ENCODE results near the gene SLC1A4. TPM values are rescaled to one million over a fixed set of nuclear protein-coding genes. Genes with fewer than 3 reads are reported as not detected.
A peak's percentile ranks its signal among the peaks of the same experiment; 100 is the strongest.

Gene SLC1A4
- total and polyA plus RNA-seq, 7 donors = 3.4 to 50.3 (median 13.9) TPM

DNA sequence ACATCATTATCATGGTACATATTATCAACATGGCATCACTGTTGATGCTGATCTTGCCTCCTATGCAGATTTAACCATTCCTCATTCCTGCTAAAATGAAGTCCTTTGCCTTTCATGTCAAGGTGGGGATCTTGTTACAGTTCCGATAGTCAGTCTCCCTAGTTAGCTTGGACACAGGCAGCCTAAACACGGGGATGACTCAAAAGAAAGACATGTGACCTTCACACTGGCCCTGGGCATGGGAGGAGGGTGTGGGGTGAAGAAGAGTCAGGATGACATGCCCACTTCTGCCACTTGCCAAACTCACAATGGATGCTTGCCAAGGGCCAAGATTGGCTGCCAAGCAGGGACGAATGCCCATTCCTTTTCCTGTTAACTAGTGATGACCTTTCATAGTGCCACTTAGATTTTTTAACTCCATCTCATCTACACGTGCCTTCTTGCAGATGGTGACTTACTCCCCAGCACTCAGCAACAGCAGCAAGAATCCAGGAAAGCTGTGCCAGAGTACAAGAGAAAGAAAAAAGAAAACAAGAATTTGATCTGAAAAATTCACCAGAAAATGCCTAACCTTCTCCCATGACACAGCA, 13.9 kb upstream of the SLC1A4 start:
- Histone ChIP-seq H3K27me3 (ENCODE audit: insufficient read depth in 3 of 3, low read length in 2 of 3) (no peaks in the 10 kb centered on the region), H3K4me1 (peaks cover 64% of the 10 kb centered on the region), H3K4me3 (no peak overlapping the region), H3K9me3 (no peaks in the 10 kb centered on the region), H3K27ac (peak overlapping the region; percentile 91), H3K36me3 (ENCODE audit: insufficient read depth in 1 of 2, low read depth in 1 of 2) (no peaks in the 10 kb centered on the region)
- 15 to 21% (median 18%) methylated on average over 4 of the region's 4 CpGs for WGBS, 3 donors
- DNase-seq (peak; percentile 72 to 90), ATAC-seq (peak; percentile 94 to 97 (median 96))
- TF ChIP-seq, protein P1, sequence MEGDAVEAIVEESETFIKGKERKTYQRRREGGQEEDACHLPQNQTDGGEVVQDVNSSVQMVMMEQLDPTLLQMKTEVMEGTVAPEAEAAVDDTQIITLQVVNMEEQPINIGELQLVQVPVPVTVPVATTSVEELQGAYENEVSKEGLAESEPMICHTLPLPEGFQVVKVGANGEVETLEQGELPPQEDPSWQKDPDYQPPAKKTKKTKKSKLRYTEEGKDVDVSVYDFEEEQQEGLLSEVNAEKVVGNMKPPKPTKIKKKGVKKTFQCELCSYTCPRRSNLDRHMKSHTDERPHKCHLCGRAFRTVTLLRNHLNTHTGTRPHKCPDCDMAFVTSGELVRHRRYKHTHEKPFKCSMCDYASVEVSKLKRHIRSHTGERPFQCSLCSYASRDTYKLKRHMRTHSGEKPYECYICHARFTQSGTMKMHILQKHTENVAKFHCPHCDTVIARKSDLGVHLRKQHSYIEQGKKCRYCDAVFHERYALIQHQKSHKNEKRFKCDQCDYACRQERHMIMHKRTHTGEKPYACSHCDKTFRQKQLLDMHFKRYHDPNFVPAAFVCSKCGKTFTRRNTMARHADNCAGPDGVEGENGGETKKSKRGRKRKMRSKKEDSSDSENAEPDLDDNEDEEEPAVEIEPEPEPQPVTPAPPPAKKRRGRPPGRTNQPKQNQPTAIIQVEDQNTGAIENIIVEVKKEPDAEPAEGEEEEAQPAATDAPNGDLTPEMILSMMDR (IDR thresholded peaks at IDR 0.05) = no peak
- intact Hi-C loops (cut with DNase I) = loop anchor here (5.0 kb wide), 1 partner anchor 33 kb away; no protein-coding TSS in a partner anchor

DNA sequence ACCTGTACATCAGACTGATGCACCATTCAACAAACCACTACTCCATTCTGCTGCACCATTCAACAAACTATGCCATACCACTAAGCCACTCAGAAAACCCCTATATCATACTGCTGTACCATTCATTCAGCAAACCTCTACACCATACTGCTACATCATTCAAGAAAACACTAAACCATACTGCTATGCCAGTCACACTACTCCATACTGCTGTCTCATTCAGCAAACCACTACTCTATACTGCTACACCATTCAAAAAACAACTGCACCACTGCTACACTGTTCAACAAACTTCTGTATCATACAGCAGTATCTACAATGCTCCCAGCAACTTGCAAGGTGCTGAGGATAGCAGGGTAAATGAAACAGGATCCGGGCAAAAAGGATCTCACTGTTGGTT, 12.9 kb upstream of the SLC1A4 start:
- H3K27ac ChIP-seq = peak overlapping the region; percentile 91
- H3K9me3 ChIP-seq = no peaks in the 10 kb centered on the region
- no peak for DNase-seq
- TF ChIP-seq, protein P1 (IDR thresholded peaks at IDR 0.05) = no peak
- WGBS, 3 donors = 25 to 72% (median 25%) methylated on average over 1 of the region's 1 CpG
- H3K27me3 ChIP-seq (ENCODE audit: insufficient read depth in 3 of 3, low read length in 2 of 3) = no peaks in the 10 kb centered on the region
- H3K36me3 ChIP-seq (ENCODE audit: insufficient read depth in 1 of 2, low read depth in 1 of 2) = no peaks in the 10 kb centered on the region
- no peak for ATAC-seq
- H3K4me1 ChIP-seq = peaks cover 59% of the 10 kb centered on the region
- intact Hi-C loops (cut with DNase I) = loop anchor here (5.0 kb wide), 1 partner anchor 34 kb away; no protein-coding TSS in a partner anchor
- H3K4me3 ChIP-seq = no peak overlapping the region

DNA sequence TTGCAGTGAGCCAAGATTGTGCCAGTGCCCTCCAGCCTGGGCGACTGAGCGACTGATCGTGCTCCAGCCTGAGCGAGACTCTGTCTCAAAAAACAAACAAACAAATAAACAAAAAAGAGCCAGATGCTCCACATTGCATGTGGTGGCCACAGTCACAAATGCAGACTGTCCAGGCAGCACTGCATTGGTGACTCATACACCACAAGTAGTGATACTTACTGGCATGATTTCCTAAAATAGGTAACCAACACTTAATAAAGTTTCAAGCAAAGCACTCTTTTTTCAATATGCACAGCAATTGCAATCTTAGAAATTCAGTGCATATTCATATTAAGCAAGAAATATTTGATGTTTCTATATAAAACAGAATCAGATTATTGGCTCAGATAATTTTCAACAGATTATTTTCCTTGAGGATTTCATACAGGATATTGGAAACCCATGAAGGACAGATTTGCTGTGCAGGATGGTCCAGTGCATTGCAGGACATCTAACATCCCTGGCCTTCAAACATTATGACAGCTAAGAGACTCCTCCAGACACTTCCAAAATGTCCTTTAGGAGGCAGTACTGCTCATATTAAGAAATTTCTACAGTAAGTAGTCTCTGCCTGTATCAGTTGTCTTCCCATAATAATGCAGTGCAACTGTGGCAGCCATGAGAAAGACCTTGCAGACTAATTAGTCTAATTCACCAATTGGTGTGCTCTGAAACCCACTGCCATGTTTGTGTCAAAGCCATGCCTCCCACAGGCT, 10.5 kb upstream of the SLC1A4 start:
- Histone ChIP-seq H3K4me3 (no peak overlapping the region), H3K9me3 (no peaks in the 10 kb centered on the region), H3K4me1 (peaks cover 47% of the 10 kb centered on the region), H3K36me3 (ENCODE audit: insufficient read depth in 1 of 2, low read depth in 1 of 2) (no peaks in the 10 kb centered on the region), H3K27ac (peak overlapping the region; percentile 48), H3K27me3 (ENCODE audit: insufficient read depth in 3 of 3, low read length in 2 of 3) (no peaks in the 10 kb centered on the region)
- 94 to 97% (median 96%) methylated on average over 4 of the region's 4 CpGs for WGBS, 3 donors
- TF ChIP-seq, protein P1 (IDR thresholded peaks at IDR 0.05) = peak; percentile 24
- ATAC-seq (peak; percentile 36 to 43 (median 39)), DNase-seq (no peak)
- intact Hi-C loops (cut with DNase I) = loop anchor here (5.0 kb wide), 1 partner anchor 36 kb away; no protein-coding TSS in a partner anchor

DNA sequence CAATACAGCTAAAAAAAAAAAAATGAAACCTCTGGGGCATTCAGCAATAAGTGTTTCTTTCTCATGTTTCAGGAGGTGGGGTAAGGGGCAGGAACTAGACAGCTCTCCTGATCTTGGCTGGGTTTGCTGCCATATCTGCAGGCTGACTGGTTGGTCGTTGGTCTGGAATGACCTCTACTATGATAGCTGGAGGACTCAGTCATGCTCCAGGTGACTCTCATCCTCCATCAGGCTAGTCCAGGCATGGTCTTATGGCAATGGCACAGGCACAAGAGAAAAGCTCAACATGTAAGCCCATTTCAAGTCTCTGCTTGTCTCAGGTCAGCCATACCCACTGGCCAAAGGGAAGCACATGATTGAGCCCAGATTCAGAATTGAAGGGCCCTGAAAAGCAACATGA, 9.5 kb upstream of the SLC1A4 start:
- DNase-seq = no peak
- intact Hi-C loops (cut with DNase I) = loop anchor here (5.0 kb wide), 1 partner anchor 37 kb away; no protein-coding TSS in a partner anchor
- 4 to 15% (median 8%) methylated on average over 1 of the region's 1 CpG for WGBS, 3 donors
- TF ChIP-seq, protein P1 (IDR thresholded peaks at IDR 0.05) = no peak
- H3K27me3 ChIP-seq (ENCODE audit: insufficient read depth in 3 of 3, low read length in 2 of 3) = no peaks in the 10 kb centered on the region
- no peaks in the 10 kb centered on the region for H3K36me3 ChIP-seq (ENCODE audit: insufficient read depth in 1 of 2, low read depth in 1 of 2)
- no peak overlapping the region for H3K4me3 ChIP-seq
- no peaks in the 10 kb centered on the region for H3K9me3 ChIP-seq
- H3K27ac ChIP-seq = peak overlapping the region; percentile 48
- ATAC-seq = peak in 1 of 4 donors; percentile 65
- H3K4me1 ChIP-seq = peaks cover 37% of the 10 kb centered on the region
